ENCODE data around the gene SRPK3. TPM values are rescaled to one million over a fixed set of nuclear protein-coding genes. Genes with fewer than 3 reads are reported as not detected.
"Not testable (repeated sequence)": the region's sequence is repeated elsewhere in the genome, so short reads cannot be mapped to it uniquely, and the experiment has no call there.

SRPK3 gene
- total RNA-seq, 1 donor, result 0.36 TPM

GRCh38 chrX:153816831-153817690 is 36.2 kb downstream of the SRPK3 start:
- H3K27me3 ChIP-seq (ENCODE audit: insufficient read depth, low read length), result peaks cover 20% of the 10 kb centered on the region

GRCh38 chrX:153818064-153818463 is 37.2 kb downstream of the SRPK3 start:
- H2AFZ ChIP-seq (ENCODE audit: low read length); H3K4me1 ChIP-seq (ENCODE audit: insufficient read depth, low read length); H4K20me1 ChIP-seq (ENCODE audit: insufficient read depth, low read length); H3K36me3 ChIP-seq (ENCODE audit: insufficient read depth, low read length); H3K4me2 ChIP-seq (ENCODE audit: insufficient read depth, low read length); H3K27ac ChIP-seq (ENCODE audit: low read depth, low read length); H3K79me2 ChIP-seq (ENCODE audit: insufficient read depth, low read length); H3K4me3 ChIP-seq (ENCODE audit: insufficient read depth, low read length); H3K9me3 ChIP-seq (ENCODE audit: low read depth, low read length): not testable (repeated sequence)
- H3K27me3 ChIP-seq (ENCODE audit: insufficient read depth, low read length), result peaks cover 20% of the 10 kb centered on the region
- peak; percentile 32 for DNase-seq (ENCODE audit: insufficient read length, low spot score, missing footprints)

More at GRCh38 chrX:153816831-153817690, 36.2 kb downstream of the SRPK3 start:
- H2AFZ ChIP-seq (ENCODE audit: low read length), result no peak overlapping the region
- no peak overlapping the region for H3K27ac ChIP-seq (ENCODE audit: low read depth, low read length)
- no peaks in the 10 kb centered on the region for H3K4me1 ChIP-seq (ENCODE audit: insufficient read depth, low read length)
- H3K79me2 ChIP-seq (ENCODE audit: insufficient read depth, low read length), result no peaks in the 10 kb centered on the region
- no peak overlapping the region for H3K4me2 ChIP-seq (ENCODE audit: insufficient read depth, low read length)
- no peaks in the 10 kb centered on the region for H3K9me3 ChIP-seq (ENCODE audit: low read depth, low read length)
- no peaks in the 10 kb centered on the region for H3K36me3 ChIP-seq (ENCODE audit: insufficient read depth, low read length)
- peak; percentile 91 for DNase-seq (ENCODE audit: insufficient read length, low spot score, missing footprints)
- H3K4me3 ChIP-seq (ENCODE audit: insufficient read depth, low read length), result no peak overlapping the region
- H4K20me1 ChIP-seq (ENCODE audit: insufficient read depth, low read length), result no peaks in the 10 kb centered on the region
- no peak for TF ChIP-seq CTCF (IDR thresholded peaks at IDR 0.05; ENCODE audit: extremely low read depth, low read depth, low read length)

GRCh38 chrX:153818571-153819383 is 37.9 kb downstream of the SRPK3 start:
- peak; percentile 90 for DNase-seq (ENCODE audit: insufficient read length, low spot score, missing footprints)
- Histone ChIP-seq H3K4me1 (ENCODE audit: insufficient read depth, low read length) (no peaks in the 10 kb centered on the region), H3K27me3 (ENCODE audit: insufficient read depth, low read length) (peaks cover 20% of the 10 kb centered on the region), H3K4me3 (ENCODE audit: insufficient read depth, low read length) (peak overlapping the region; percentile 35), H3K4me2 (ENCODE audit: insufficient read depth, low read length) (peak overlapping the region; percentile 36), H2AFZ (ENCODE audit: low read length) (no peak overlapping the region), H3K36me3 (ENCODE audit: insufficient read depth, low read length) (no peaks in the 10 kb centered on the region), H3K27ac (ENCODE audit: low read depth, low read length) (no peak overlapping the region), H4K20me1 (ENCODE audit: insufficient read depth, low read length) (no peaks in the 10 kb centered on the region), H3K79me2 (ENCODE audit: insufficient read depth, low read length) (no peaks in the 10 kb centered on the region), H3K9me3 (ENCODE audit: low read depth, low read length) (no peaks in the 10 kb centered on the region)
- no peak for TF ChIP-seq CTCF (IDR thresholded peaks at IDR 0.05; ENCODE audit: extremely low read depth, low read depth, low read length)

- no peaks in the 10 kb centered on the region for H3K79me2 ChIP-seq (ENCODE audit: insufficient read depth, low read length)
- no peaks in the 10 kb centered on the region for H3K9me3 ChIP-seq (ENCODE audit: low read depth, low read length)
- H3K36me3 ChIP-seq (ENCODE audit: insufficient read depth, low read length), result no peaks in the 10 kb centered on the region
- H3K4me2 ChIP-seq (ENCODE audit: insufficient read depth, low read length), result peak overlapping the region; percentile 36
- peak overlapping the region; percentile 35 for H3K4me3 ChIP-seq (ENCODE audit: insufficient read depth, low read length)
- H3K27ac ChIP-seq (ENCODE audit: low read depth, low read length), result no peak overlapping the region
- no peaks in the 10 kb centered on the region for H4K20me1 ChIP-seq (ENCODE audit: insufficient read depth, low read length)
- H3K27me3 ChIP-seq (ENCODE audit: insufficient read depth, low read length), result peaks cover 20% of the 10 kb centered on the region
- peak; percentile 76 for DNase-seq (ENCODE audit: insufficient read length, low spot score, missing footprints)
- no peak for TF ChIP-seq CTCF (IDR thresholded peaks at IDR 0.05; ENCODE audit: extremely low read depth, low read depth, low read length)
- no peak overlapping the region for H2AFZ ChIP-seq (ENCODE audit: low read length)
- no peaks in the 10 kb centered on the region for H3K4me1 ChIP-seq (ENCODE audit: insufficient read depth, low read length)
Measured at GRCh38 chrX:153819384-153820040, 38.7 kb downstream of the SRPK3 start.

All from osteoblast (primary cell).